ENCODE results near the gene PLP1.
A peak's percentile ranks its signal among the peaks of the same experiment; 100 is the strongest.

Gene PLP1

GRCh38 chrX:103831342-103831802 is 54.7 kb downstream of the PLP1 start:
- no peak for DNase-seq

- DNase-seq: peak; percentile 27
These were observed 55.3 kb downstream of the PLP1 start, which contains the start of gene RAB9B for GRCh38 chrX:103831803-103832544. Gene RAB9B, minus strand, starts transcription at chrX:103832257. Its CDS starts 6,473 bp downstream, at chrX:103825784.

- DNase-seq: no peak
These were observed 62.8 kb downstream of the PLP1 start for GRCh38 chrX:103839404-103839803.
